NCI-H82 (cell line): ENCODE measurements around the gene ANXA9.

Experiments
- DNase-seq: peaks from one replicate; lab custom pipeline; 2025; lab: John Stamatoyannopoulos, UW

ANXA9 gene

GRCh38 chr1:151005729-151006319, 23.7 kb downstream of the ANXA9 start:
- no peak for DNase-seq

GRCh38 chr1:151006327-151007052, 24.4 kb downstream of the ANXA9 start, which contains the start of gene MINDY1:
TSS of gene MINDY1 (minus strand) at chr1:151006902. CDS start at chr1:151002617, 4,285 bp downstream.
- peak; percentile 93 for DNase-seq

- no peak for DNase-seq
These were observed 25.8 kb downstream of the ANXA9 start for GRCh38 chr1:151007853-151008243.

- peak; percentile 100 for DNase-seq
These were observed 26.4 kb downstream of the ANXA9 start, which contains the start of gene PRUNE1 for GRCh38 chr1:151008244-151009205. TSS of gene PRUNE1 (plus strand) at chr1:151008449. CDS start at chr1:151008633, 184 bp downstream.

GRCh38 chr1:151009206-151009587, 27.1 kb downstream of the ANXA9 start:
- no peak for DNase-seq

GRCh38 chr1:151009674-151010345, 27.7 kb downstream of the ANXA9 start:
- no peak for DNase-seq

GRCh38 chr1:151010346-151010726, 28.2 kb downstream of the ANXA9 start:
- no peak for DNase-seq

- no peak for DNase-seq
These were observed 29.2 kb downstream of the ANXA9 start for GRCh38 chr1:151011154-151011850.

GRCh38 chr1:151012684-151013471, 30.8 kb downstream of the ANXA9 start:
- DNase-seq: no peak

- no peak for DNase-seq
These were observed 31.4 kb downstream of the ANXA9 start for GRCh38 chr1:151013518-151013917.

- DNase-seq: peak; percentile 83
These were observed 42.6 kb downstream of the ANXA9 start for GRCh38 chr1:151024540-151025146.

- no peak for DNase-seq
These were observed 44.4 kb downstream of the ANXA9 start for GRCh38 chr1:151026460-151026859.

GRCh38 chr1:151032164-151032563, 50.1 kb downstream of the ANXA9 start:
- DNase-seq: no peak

GRCh38 chr1:151035167-151035566, 53.1 kb downstream of the ANXA9 start:
- DNase-seq: no peak

- DNase-seq: no peak
These were observed 54.3 kb downstream of the ANXA9 start, which contains the start of gene BNIPL for GRCh38 chr1:151036356-151036755. TSS of gene BNIPL (plus strand) at chr1:151036586. CDS start at chr1:151036726, 140 bp downstream.

GRCh38 chr1:151037032-151037431, 54.9 kb downstream of the ANXA9 start:
- DNase-seq: no peak

GRCh38 chr1:151039521-151039920, 57.4 kb downstream of the ANXA9 start:
- DNase-seq: no peak

- no peak for DNase-seq
These were observed 61.1 kb downstream of the ANXA9 start for GRCh38 chr1:151043163-151043562.
